H1 (cell line): ENCODE results near the gene SRRM5. TPM values are rescaled to one million over a fixed set of nuclear protein-coding genes. Genes with fewer than 3 reads are reported as not detected.

ENCODE experiments used
- CBX8 ChIP-seq: fragments of 300-800, 300-1000 bp; sonication (generic); IDR thresholded peaks from 2 replicates; pipeline ENCODE4 v1.7.1; 2016; ENCODE audit warnings: low read depth, low read length, borderline replicate concordance
- CHD7 ChIP-seq: fragments of 300-600 bp; sonication (generic); IDR thresholded peaks from 2 replicates; pipeline ENCODE4 v1.7.1; 2012; ENCODE audit warnings: low read length, moderate library complexity, mild to moderate bottlenecking, inconsistent platforms; ENCODE audit not compliant: insufficient replicate concordance
- CTBP2 ChIP-seq: IDR thresholded peaks from 2 replicates; pipeline ENCODE4 v1.7.0; 2011; ENCODE audit warnings: borderline replicate concordance, mild to moderate bottlenecking, moderate library complexity, mixed read lengths, low read length; ENCODE audit not compliant: insufficient read depth, insufficient read length
- NANOG ChIP-seq: IDR thresholded peaks from 2 replicates; pipeline ENCODE4 v1.6.1; 2011; ENCODE audit warnings: low read length, low read depth, mild to moderate bottlenecking, inconsistent platforms; ENCODE audit not compliant: insufficient read depth, poor library complexity, severe bottlenecking
- RXRA ChIP-seq: IDR thresholded peaks from 2 replicates; pipeline ENCODE4 v1.6.1; 2011; ENCODE audit warnings: low read depth, mild to moderate bottlenecking, low read length, moderate library complexity; ENCODE audit not compliant: insufficient read depth
- SIN3A ChIP-seq, 2 experiments: IDR thresholded peaks in 1 of 2; conservative IDR thresholded peaks in 1 of 2; 2 replicates each; pipeline ENCODE4 v1.6.1; 2011 to 2012; ENCODE audit warnings: low read length in 2 of 2, improper control_type of control experiment in 1 of 2, low read depth in 1 of 2, mild to moderate bottlenecking in 1 of 2
- SP2 ChIP-seq: IDR thresholded peaks from 2 replicates; pipeline ENCODE4 v1.6.1; 2012; ENCODE audit warnings: mild to moderate bottlenecking, low read length, inconsistent platforms
- TEAD4 ChIP-seq: IDR thresholded peaks from 2 replicates; pipeline ENCODE4 v1.6.1; 2012; ENCODE audit warnings: low read depth, low read length, inconsistent platforms, mixed read lengths
- YY1 ChIP-seq: IDR thresholded peaks from 2 replicates; pipeline ENCODE4 v1.6.1; 2011; ENCODE audit warnings: low read depth, mild to moderate bottlenecking, low read length
- polyA plus RNA-seq, 7 experiments: library from polyadenylated mRNA; depleted of rRNA in 3 of 7; stranded (reverse) in 5 of 7; unstranded in 2 of 7; fragments of >200 nt in 5 of 7; fragments of 200-250 nt in 2 of 7; gene quantifications; 1 replicate in 5 of 7; 2 replicates in 1 of 7; 4 replicates in 1 of 7; pipeline versions ENCODE4 v1.2.1 to v1.2.3, GENCODE V29; 2011 to 2013; ENCODE audit warnings: missing spikeins in 2 of 7, mixed read lengths in 2 of 7
- total RNA-seq: library from RNA; stranded (reverse); fragmentation: NEBNext Ultra II Directional; extraction: Animal tissue kit (Norgen Biotek cat#: 25700); gene quantifications from 2 replicates; pipeline ENCODE4 v1.2.1, GENCODE V29; 2021

The SRRM5 gene
- total and polyA plus RNA-seq, 2 of the 8 experiments (the other 6 are each of a cell fraction or from before 2014, with no cell fraction given), result 0.06 to 0.11 TPM

- no peak for TF ChIP-seq CHD7
- no peak for TF ChIP-seq CTBP2
- no peak for TF ChIP-seq TEAD4
- TF ChIP-seq SIN3A (conservative IDR thresholded peaks at IDR 0.05 in 1 of 2, IDR thresholded peaks at IDR 0.05 in 1 of 2; ENCODE audit: low read depth in 1 of 2, low read length in 2 of 2), result 0 out of 4 replicates have a peak, but pooled peaks of 1 of the 2 experiments have one; percentile 12
- TF ChIP-seq SP2, result no peak
- no peak for TF ChIP-seq RXRA
- TF ChIP-seq CBX8, result no peak
- TF ChIP-seq YY1, result peak; percentile 25; the same call in 1 of the 2 replicates
- TF ChIP-seq NANOG, result no peak
Measured at GRCh38 chr19:43619262-43620060, 7.6 kb downstream of the SRRM5 start, which contains the start of gene ZNF428 (continued).
